Occipital lobe (tissue), 3 donors: ENCODE measurements around the gene TIMM10. TPM values are rescaled to one million over a fixed set of nuclear protein-coding genes. Genes with fewer than 3 reads are reported as not detected.

ENCODE experiments used
- DNase-seq: peaks from one replicate; lab custom pipeline; 2025; lab: John Stamatoyannopoulos, UW
- small RNA-seq: library from RNA; depleted of rRNA; stranded (forward); fragments of <200 nt; gene quantifications from one replicate; pipeline ENCODE3, GENCODE V24; 2014
- total RNA-seq: library from RNA; depleted of rRNA; stranded (reverse); fragments of >200 nt; gene quantifications from one replicate; pipeline ENCODE4 v1.2.3, GENCODE V29; 2014

The TIMM10 gene
- total RNA-seq, 1 donor from 2014 or later: 33.1 TPM

DNA sequence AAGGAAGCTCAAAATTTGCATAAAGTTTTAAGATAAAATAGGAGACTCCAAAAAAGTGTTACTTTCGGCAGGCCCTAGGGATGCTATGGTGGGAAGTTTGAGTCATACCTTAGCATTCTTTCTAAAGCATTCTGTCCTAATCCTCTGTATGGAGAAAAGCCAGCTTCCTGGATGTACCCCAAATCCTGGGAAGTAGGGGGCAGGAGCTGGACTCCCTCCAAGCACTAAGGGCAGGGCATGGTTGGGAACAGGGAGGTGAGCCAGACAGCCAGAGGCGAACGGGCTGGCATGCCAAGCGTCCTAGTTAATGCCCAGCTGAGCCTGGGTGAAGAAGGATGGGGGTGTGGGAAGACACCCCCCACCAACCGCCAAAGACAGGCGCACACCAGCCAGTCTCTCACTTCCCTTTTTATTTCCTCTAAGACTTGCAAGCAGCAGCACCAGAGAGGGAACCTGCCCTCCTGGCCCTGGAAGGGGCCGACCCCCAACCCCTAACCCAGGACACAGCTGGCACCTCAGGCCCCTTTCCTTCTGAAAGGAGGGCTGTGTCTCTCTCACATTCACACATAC lies 46.3 kb downstream of the TIMM10 start:
- DNase-seq: no peak

- DNase-seq: no peak
These were observed 47.0 kb downstream of the TIMM10 start for GRCh38 chr11:57483562-57483918.

DNA sequence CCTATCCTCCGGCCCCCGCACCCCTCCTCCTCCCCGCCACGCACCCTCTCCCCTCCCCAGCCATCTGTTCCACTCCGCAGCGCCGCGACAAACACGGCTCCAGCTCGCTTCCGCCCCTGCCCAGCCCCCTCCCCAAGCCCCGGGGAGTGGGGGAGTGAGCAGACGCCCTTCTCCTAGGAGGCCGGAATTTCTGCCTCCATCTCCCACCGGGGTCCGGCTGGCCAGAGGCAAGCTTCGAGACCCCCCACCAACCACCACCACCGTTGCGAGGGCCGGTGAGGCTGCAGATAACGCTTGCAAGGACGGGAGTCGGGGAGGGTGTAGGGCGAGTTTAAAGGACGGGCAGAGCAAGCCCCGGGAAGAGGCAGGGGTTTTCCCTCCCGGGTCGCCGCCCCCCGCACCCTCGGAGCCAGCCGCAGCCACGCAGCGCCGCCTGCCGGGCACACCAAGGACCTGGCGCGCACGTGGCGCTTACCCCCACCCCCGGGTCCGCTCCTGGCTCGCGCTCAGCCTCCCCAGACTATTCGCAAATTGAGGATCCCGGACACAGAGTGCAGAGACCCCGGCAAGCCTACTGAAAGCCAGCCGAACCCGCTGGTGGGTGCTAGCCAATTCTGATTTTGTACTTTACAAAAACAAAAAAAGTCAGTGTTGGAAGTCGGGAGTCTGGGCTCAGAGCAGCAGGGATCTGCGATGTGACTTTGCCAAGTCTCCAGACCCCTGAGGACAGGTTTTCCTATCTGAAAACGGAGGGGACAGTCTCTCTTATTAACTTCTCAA lies 47.6 kb downstream of the TIMM10 start:
- no peak for DNase-seq

- no peak for DNase-seq
These were observed 48.4 kb downstream of the TIMM10 start for GRCh38 chr11:57481915-57482781.

GRCh38 chr11:57481315-57481714 lies 49.2 kb downstream of the TIMM10 start:
- DNase-seq: no peak

DNA sequence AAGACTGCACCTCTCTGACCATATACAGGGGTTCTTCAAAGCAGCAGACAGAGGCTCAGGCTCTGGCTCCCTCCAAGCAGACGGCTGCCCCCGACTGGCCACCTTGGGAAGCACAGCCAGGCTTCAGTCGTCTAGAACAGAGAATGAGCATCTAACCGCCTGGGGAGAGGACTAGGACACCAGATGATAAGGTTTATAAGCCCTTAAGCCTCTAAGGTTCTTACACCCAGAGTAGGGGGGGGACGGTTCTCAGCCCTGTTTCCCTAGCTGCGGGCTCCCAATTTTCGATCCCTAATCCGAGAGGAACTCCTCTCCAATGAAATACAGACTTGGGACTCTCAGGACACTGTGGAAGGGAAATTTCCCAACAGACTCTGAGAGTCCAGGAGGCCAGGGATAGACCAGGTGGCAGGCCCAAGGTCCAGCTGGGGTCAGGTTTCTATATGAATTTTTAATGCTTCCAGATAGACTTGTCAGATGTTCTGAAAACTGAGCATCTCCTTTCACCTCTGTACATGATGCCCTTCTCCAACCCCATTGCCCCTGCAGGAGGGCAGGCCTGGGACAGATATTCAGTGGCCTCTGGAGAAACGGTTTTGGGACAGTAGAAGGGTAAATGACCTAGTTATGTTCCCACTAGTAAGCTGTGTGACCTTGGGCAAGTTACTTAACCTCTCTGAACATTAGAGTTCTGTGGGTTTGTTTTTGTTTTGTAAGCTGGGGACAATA lies 50.0 kb downstream of the TIMM10 start:
- DNase-seq: peak; percentile 60

GRCh38 chr11:57479911-57480310 lies 50.6 kb downstream of the TIMM10 start:
- no peak for DNase-seq

DNA sequence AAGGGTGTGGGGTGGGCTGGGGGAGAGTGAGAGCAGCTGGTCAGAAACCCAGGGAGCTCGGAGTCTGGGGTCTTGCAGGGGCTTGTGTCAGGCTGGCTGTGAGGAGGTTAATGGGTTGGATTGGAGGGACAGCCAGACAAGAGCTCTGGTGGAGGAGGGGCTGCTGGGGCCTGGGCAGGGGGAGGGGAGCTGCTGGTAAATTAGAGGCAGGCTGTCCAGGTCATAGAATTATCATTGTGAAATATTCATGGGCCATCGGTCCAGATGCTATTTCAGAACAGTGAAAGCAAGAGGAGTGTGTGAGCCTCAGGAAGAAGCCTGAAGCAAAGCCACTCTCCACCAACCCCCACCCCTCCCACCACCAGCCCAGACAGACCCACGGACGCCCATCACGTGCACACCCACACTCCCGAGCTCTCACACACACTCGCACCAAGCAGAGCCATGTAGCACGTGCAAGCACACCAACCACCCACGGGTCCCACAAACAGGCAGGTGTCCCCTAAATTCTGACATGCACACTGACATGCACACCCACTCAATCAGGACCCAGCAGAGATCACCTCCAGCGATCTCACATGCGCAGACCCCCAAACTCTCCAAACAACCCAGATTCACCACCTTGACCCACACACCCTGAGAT lies 51.4 kb downstream of the TIMM10 start:
- no peak for DNase-seq

Small RNAs within 50 kb of the gene (small RNA-seq; reads per million reads assigned to genes)
- not detected for gene RN7SL605P

Other genes with a start within 250 kb of the TIMM10 start
- 19.3 TPM for gene TNKS1BP1, start 205.8 kb downstream of the TIMM10 start, total RNA-seq
- gene SSRP1, start 194.9 kb downstream of the TIMM10 start, total RNA-seq: 49.8 TPM
- gene P2RX3, start 192.4 kb downstream of the TIMM10 start, total RNA-seq: not detected
- gene PRG3, start 149.6 kb downstream of the TIMM10 start, total RNA-seq: 0.31 TPM
- gene PRG2, start 140.1 kb downstream of the TIMM10 start, total RNA-seq: not detected
- 8.7 TPM for gene SLC43A3, start 103.6 kb downstream of the TIMM10 start, total RNA-seq
- gene RTN4RL2, start 70.2 kb downstream of the TIMM10 start, total RNA-seq: 0.47 TPM
- gene SLC43A1, start 15.1 kb downstream of the TIMM10 start, total RNA-seq: 0.94 TPM
- gene SMTNL1, start 6.8 kb upstream of the TIMM10 start, total RNA-seq: not detected
- 46.6 TPM for gene UBE2L6, start 36.9 kb upstream of the TIMM10 start, total RNA-seq
- 9.0 TPM for gene SERPING1, start 66.9 kb upstream of the TIMM10 start, total RNA-seq
- gene YPEL4, start 119.2 kb upstream of the TIMM10 start, total RNA-seq: 3.6 TPM
- 15.1 TPM for gene CLP1, start 127.0 kb upstream of the TIMM10 start, total RNA-seq
- 18.6 TPM for gene ZDHHC5, start 137.4 kb upstream of the TIMM10 start, total RNA-seq
- gene MED19, start 181.5 kb upstream of the TIMM10 start, total RNA-seq: 27.1 TPM
- gene TMX2, start 181.8 kb upstream of the TIMM10 start, total RNA-seq: 44.6 TPM
- 48.5 TPM for gene SELENOH, start 210.7 kb upstream of the TIMM10 start, total RNA-seq
- not detected for gene BTBD18, start 221.1 kb upstream of the TIMM10 start, total RNA-seq
- 122 TPM for gene CTNND1, start 231.0 kb upstream of the TIMM10 start, total RNA-seq